Eye (tissue), 1 donor: ENCODE results near the gene SMIM45.

Experiments
- DNase-seq: peaks from one replicate; pipeline ENCODE4 v3.0.0-alpha.2; 2015

The SMIM45 gene

GRCh38 chr22:41951898-41952474 is at the start of gene SMIM45:
SMIM45 (plus strand) TSS chr22:41952150.
- peak; percentile 95 for DNase-seq

- DNase-seq: no peak
Measured at GRCh38 chr22:41902932-41903421, 49.0 kb upstream of the SMIM45 start.

- DNase-seq: no peak
Measured at GRCh38 chr22:41904450-41905410, 47.2 kb upstream of the SMIM45 start.

GRCh38 chr22:41905411-41906202 is 46.3 kb upstream of the SMIM45 start:
- no peak for DNase-seq

GRCh38 chr22:41906822-41907221 is 45.1 kb upstream of the SMIM45 start:
- no peak for DNase-seq

GRCh38 chr22:41907436-41908401 is 44.2 kb upstream of the SMIM45 start:
- DNase-seq: no peak

GRCh38 chr22:41908411-41909309 is 43.3 kb upstream of the SMIM45 start:
- no peak for DNase-seq

- peak; percentile 46 for DNase-seq
Measured at GRCh38 chr22:41909310-41910049, 42.5 kb upstream of the SMIM45 start.

GRCh38 chr22:41910050-41911000 is 41.6 kb upstream of the SMIM45 start:
- DNase-seq: peak; percentile 67

GRCh38 chr22:41911001-41911611 is 40.8 kb upstream of the SMIM45 start:
- DNase-seq: no peak

GRCh38 chr22:41912338-41913039 is 39.5 kb upstream of the SMIM45 start:
- no peak for DNase-seq

GRCh38 chr22:41913040-41913719 is 38.8 kb upstream of the SMIM45 start:
- DNase-seq: no peak

GRCh38 chr22:41913842-41914534 is 38.0 kb upstream of the SMIM45 start:
- DNase-seq: no peak

GRCh38 chr22:41914611-41915034 is 37.3 kb upstream of the SMIM45 start:
- DNase-seq: no peak

GRCh38 chr22:41915035-41915785 is 36.7 kb upstream of the SMIM45 start, which contains the start of gene SHISA8:
SHISA8 (minus strand) TSS chr22:41915074; CDS start chr22:41914667, 407 bp downstream.
- peak; percentile 78 for DNase-seq
